Mucosa of rectum (tissue), 2 donors: ENCODE results near the gene FBRSL1.

ENCODE experiments used
- H3K27ac ChIP-seq, 2 donors: one replicate each; pipeline ENCODE4 v1.7.0; 2013; ENCODE audit warnings: inconsistent platforms in 2 of 2, low read depth in 2 of 2, low read length in 2 of 2
- H3K27me3 ChIP-seq, 2 donors: one replicate each; pipeline ENCODE4 v1.7.0; 2013; ENCODE audit warnings: low read length in 2 of 2; ENCODE audit not compliant: control insufficient read depth in 2 of 2, insufficient read depth in 2 of 2
- H3K36me3 ChIP-seq, 2 donors: one replicate each; pipeline ENCODE4 v1.7.0; 2013; ENCODE audit warnings: low read length in 2 of 2; ENCODE audit not compliant: control insufficient read depth in 2 of 2, insufficient read depth in 2 of 2
- H3K4me1 ChIP-seq, 2 donors: one replicate each; pipeline ENCODE4 v1.7.0; 2013; ENCODE audit warnings: low read length in 2 of 2, mild to moderate bottlenecking in 1 of 2; ENCODE audit not compliant: control insufficient read depth in 2 of 2, insufficient read depth in 2 of 2
- H3K4me3 ChIP-seq, 2 donors: one replicate each; pipeline ENCODE4 v1.7.0; 2013; ENCODE audit warnings: low read length in 2 of 2
- H3K9ac ChIP-seq, 2 donors: one replicate each; pipeline ENCODE4 v1.7.0; 2013; ENCODE audit warnings: low read length in 2 of 2, low read depth in 1 of 2, mild to moderate bottlenecking in 1 of 2
- H3K9me3 ChIP-seq, 2 donors: one replicate each; pipeline ENCODE4 v1.7.0; 2013; ENCODE audit warnings: low read length in 2 of 2; ENCODE audit not compliant: control insufficient read depth in 2 of 2
- donor health status: healthy.
- donor health status: Normal muscosa, but diverticular disease.

The FBRSL1 gene

GRCh38 chr12:132556801-132557200 lies 66.8 kb downstream of the FBRSL1 start:
- Histone ChIP-seq H3K9me3 (no peaks in the 10 kb centered on the region), H3K27me3 (no peaks in the 10 kb centered on the region), H3K36me3 (no peaks in the 10 kb centered on the region), H3K9ac (no peak overlapping the region), H3K4me3 (no peak overlapping the region), H3K27ac (no peak overlapping the region), H3K4me1 (peaks cover 6% of the 10 kb centered on the region in 2 donors)

GRCh38 chr12:132557291-132558015 lies 67.5 kb downstream of the FBRSL1 start:
- H3K9ac ChIP-seq = no peak overlapping the region
- H3K4me1 ChIP-seq = peaks cover 6% of the 10 kb centered on the region in 2 donors
- no peaks in the 10 kb centered on the region for H3K36me3 ChIP-seq
- no peak overlapping the region for H3K27ac ChIP-seq
- H3K27me3 ChIP-seq = no peaks in the 10 kb centered on the region
- H3K9me3 ChIP-seq = no peaks in the 10 kb centered on the region
- no peak overlapping the region for H3K4me3 ChIP-seq

GRCh38 chr12:132558042-132558856 lies 68.3 kb downstream of the FBRSL1 start:
- H3K9me3 ChIP-seq = no peaks in the 10 kb centered on the region
- H3K36me3 ChIP-seq = no peaks in the 10 kb centered on the region
- H3K9ac ChIP-seq = no peak overlapping the region
- H3K4me1 ChIP-seq = peaks cover 6% of the 10 kb centered on the region in 2 donors
- no peaks in the 10 kb centered on the region for H3K27me3 ChIP-seq
- H3K27ac ChIP-seq = no peak overlapping the region
- H3K4me3 ChIP-seq = no peak overlapping the region

GRCh38 chr12:132558861-132559623 lies 69.1 kb downstream of the FBRSL1 start:
- Histone ChIP-seq H3K36me3 (no peaks in the 10 kb centered on the region), H3K9ac (no peak overlapping the region), H3K27me3 (no peaks in the 10 kb centered on the region), H3K4me3 (peak overlapping the region; percentile 61 to 67), H3K4me1 (peaks cover 6% of the 10 kb centered on the region in 2 donors), H3K27ac (no peak overlapping the region), H3K9me3 (no peaks in the 10 kb centered on the region)

GRCh38 chr12:132559652-132560363 lies 69.9 kb downstream of the FBRSL1 start:
- H3K4me3 ChIP-seq = peak overlapping the region; percentile 61 to 67
- H3K9me3 ChIP-seq = no peaks in the 10 kb centered on the region
- H3K27ac ChIP-seq = no peak overlapping the region
- no peaks in the 10 kb centered on the region for H3K36me3 ChIP-seq
- peaks cover 6% of the 10 kb centered on the region in 2 donors for H3K4me1 ChIP-seq
- H3K9ac ChIP-seq = peak overlapping the region in 1 of 2 donors; percentile 66
- no peaks in the 10 kb centered on the region for H3K27me3 ChIP-seq

- Histone ChIP-seq H3K4me3 (peak overlapping the region; percentile 60 to 64), H3K9me3 (no peaks in the 10 kb centered on the region), H3K36me3 (peaks cover 1% of the 10 kb centered on the region in 2 donors), H3K27ac (no peak overlapping the region), H3K27me3 (no peaks in the 10 kb centered on the region), H3K9ac (peak overlapping the region in 1 of 2 donors; percentile 66), H3K4me1 (peaks cover 6% of the 10 kb centered on the region in 2 donors)
Observed at GRCh38 chr12:132560364-132560613, 70.3 kb downstream of the FBRSL1 start.

- H3K4me1 ChIP-seq = peaks cover 6% of the 10 kb centered on the region in 2 donors
- H3K27ac ChIP-seq = peak overlapping the region; percentile 7 to 16
- H3K27me3 ChIP-seq = no peaks in the 10 kb centered on the region
- peak overlapping the region; percentile 60 to 64 for H3K4me3 ChIP-seq
- peak overlapping the region in 1 of 2 donors; percentile 66 for H3K9ac ChIP-seq
- no peaks in the 10 kb centered on the region for H3K9me3 ChIP-seq
- H3K36me3 ChIP-seq = peaks cover 5 to 6% of the 10 kb centered on the region in 2 donors
Observed at GRCh38 chr12:132560614-132561426, 70.9 kb downstream of the FBRSL1 start.
